ENCODE results near the gene DNAI2. TPM values are rescaled to one million over a fixed set of nuclear protein-coding genes. Genes with fewer than 3 reads are reported as not detected.

DNAI2 gene
- total and polyA plus RNA-seq, 7 donors = not detected

GRCh38 chr17:74252211-74252610 lies 21.8 kb upstream of the DNAI2 start:
- Histone ChIP-seq H3K27ac (no peak overlapping the region), H3K9me3 (no peaks in the 10 kb centered on the region), H3K4me1 (no peaks in the 10 kb centered on the region), H3K36me3 (ENCODE audit: insufficient read depth in 1 of 2, low read depth in 1 of 2) (peaks cover 0 to 62% of the 10 kb centered on the region in 2 donors), H3K4me3 (no peak overlapping the region), H3K27me3 (ENCODE audit: insufficient read depth in 3 of 3, low read length in 2 of 3) (no peaks in the 10 kb centered on the region)
- DNase-seq (no peak), ATAC-seq (no peak)
- 72 to 87% (median 74%) methylated on average over 8 of the region's 8 CpGs for WGBS, 3 donors
- intact Hi-C loops (cut with DNase I) = no loop called here
- no peak for TF ChIP-seq CTCF (IDR thresholded peaks at IDR 0.05)

- Histone ChIP-seq H3K27ac (no peak overlapping the region), H3K4me3 (no peak overlapping the region), H3K4me1 (no peaks in the 10 kb centered on the region), H3K27me3 (ENCODE audit: insufficient read depth in 3 of 3, low read length in 2 of 3) (no peaks in the 10 kb centered on the region), H3K9me3 (no peaks in the 10 kb centered on the region), H3K36me3 (ENCODE audit: insufficient read depth in 1 of 2, low read depth in 1 of 2) (peaks cover 0 to 69% of the 10 kb centered on the region in 2 donors)
- intact Hi-C loops (cut with DNase I) = no loop called here
- ATAC-seq (no peak), DNase-seq (no peak)
- WGBS, 3 donors = 89 to 92% (median 92%) methylated on average over 11 to 13 of the region's 13 CpGs
- TF ChIP-seq CTCF (IDR thresholded peaks at IDR 0.05) = no peak
These were observed 21.0 kb upstream of the DNAI2 start for GRCh38 chr17:74253036-74253435.

- no peak for TF ChIP-seq CTCF (IDR thresholded peaks at IDR 0.05)
- no peak overlapping the region for H3K4me3 ChIP-seq
- H3K27ac ChIP-seq = no peak overlapping the region
- no peaks in the 10 kb centered on the region for H3K27me3 ChIP-seq (ENCODE audit: insufficient read depth in 3 of 3, low read length in 2 of 3)
- no peaks in the 10 kb centered on the region for H3K9me3 ChIP-seq
- H3K4me1 ChIP-seq = no peaks in the 10 kb centered on the region
- peaks cover 0 to 85% of the 10 kb centered on the region in 2 donors for H3K36me3 ChIP-seq (ENCODE audit: insufficient read depth in 1 of 2, low read depth in 1 of 2)
- DNase-seq = no peak
- ATAC-seq = no peak
- 85 to 88% (median 87%) methylated on average over 10 of the region's 10 CpGs for WGBS, 3 donors
- intact Hi-C loops (cut with DNase I) = no loop called here
These were observed 16.7 kb upstream of the DNAI2 start for GRCh38 chr17:74257311-74257710.

GRCh38 chr17:74259667-74260524 lies 14.1 kb upstream of the DNAI2 start:
- 66 to 80% (median 70%) methylated on average over 20 to 21 of the region's 21 CpGs for WGBS, 3 donors
- no peak for DNase-seq
- H3K36me3 ChIP-seq (ENCODE audit: insufficient read depth in 1 of 2, low read depth in 1 of 2) = peaks cover 0 to 61% of the 10 kb centered on the region in 2 donors

More at GRCh38 chr17:74259667-74260524, 14.1 kb upstream of the DNAI2 start:
- intact Hi-C loops (cut with DNase I) = no loop called here
- Histone ChIP-seq H3K27ac (no peak overlapping the region), H3K9me3 (no peaks in the 10 kb centered on the region), H3K4me1 (no peaks in the 10 kb centered on the region), H3K27me3 (ENCODE audit: insufficient read depth in 3 of 3, low read length in 2 of 3) (no peaks in the 10 kb centered on the region), H3K4me3 (no peak overlapping the region)
- ATAC-seq = no peak
- no peak for TF ChIP-seq CTCF (IDR thresholded peaks at IDR 0.05)
